HG03565 (cell line): ENCODE results near the gene GTF3C1.
"Not testable (repeated sequence)": the region's sequence is repeated elsewhere in the genome, so short reads cannot be mapped to it uniquely, and the experiment has no call there.

Source experiments
- ATAC-seq: cut with Tn5 transposase; IDR thresholded peaks from one replicate; pipeline ENCODE4 v1.9.1; 2021; ENCODE audit warnings: mild to moderate bottlenecking, moderate library complexity; ENCODE audit not compliant: unreplicated experiment

GTF3C1 gene

DNA sequence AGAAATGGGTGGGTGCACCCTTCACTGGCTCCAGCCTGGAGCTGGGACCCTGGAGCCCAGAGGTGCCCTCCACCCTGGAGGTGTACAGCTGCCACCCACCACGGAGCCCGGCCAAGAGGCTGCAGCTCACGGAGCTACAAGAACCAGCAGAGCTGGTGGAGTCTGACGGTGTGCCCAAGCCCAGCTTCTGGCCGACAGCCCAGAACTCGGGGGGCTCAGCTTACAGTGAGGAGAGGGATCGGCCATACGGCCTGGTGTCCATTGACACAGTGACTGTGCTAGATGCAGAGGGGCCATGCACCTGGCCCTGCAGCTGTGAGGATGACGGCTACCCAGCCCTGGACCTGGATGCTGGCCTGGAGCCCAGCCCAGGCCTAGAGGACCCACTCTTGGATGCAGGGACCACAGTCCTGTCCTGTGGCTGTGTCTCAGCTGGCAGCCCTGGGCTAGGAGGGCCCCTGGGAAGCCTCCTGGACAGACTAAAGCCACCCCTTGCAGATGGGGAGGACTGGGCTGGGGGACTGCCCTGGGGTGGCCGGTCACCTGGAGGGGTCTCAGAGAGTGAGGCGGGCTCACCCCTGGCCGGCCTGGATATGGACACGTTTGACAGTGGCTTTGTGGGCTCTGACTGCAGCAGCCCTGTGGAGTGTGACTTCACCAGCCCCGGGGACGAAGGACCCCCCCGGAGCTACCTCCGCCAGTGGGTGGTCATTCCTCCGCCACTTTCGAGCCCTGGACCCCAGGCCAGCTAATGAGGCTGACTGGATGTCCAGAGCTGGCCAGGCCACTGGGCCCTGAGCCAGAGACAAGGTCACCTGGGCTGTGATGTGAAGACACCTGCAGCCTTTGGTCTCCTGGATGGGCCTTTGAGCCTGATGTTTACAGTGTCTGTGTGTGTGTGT, 100.9 kb downstream of the GTF3C1 start:
- ATAC-seq, result no peak

DNA sequence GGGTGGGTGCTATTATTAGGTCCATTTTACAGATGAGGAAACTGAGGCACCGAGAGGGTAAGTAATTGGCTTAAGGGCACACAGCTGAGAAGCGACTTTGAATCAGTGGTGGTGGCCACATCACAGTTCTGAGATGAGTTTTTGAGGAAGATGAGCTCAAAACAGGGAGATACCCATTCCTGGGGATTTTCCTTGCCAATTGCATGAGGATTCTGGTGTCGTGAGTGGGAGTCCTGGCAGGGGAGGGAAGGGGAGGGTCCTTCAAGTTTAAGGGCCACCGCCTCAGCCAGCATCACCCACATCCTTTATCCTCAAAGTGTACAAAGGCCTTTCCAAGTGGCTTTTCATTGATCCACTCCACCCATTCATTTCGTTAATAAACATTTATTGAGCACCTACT, 102.4 kb downstream of the GTF3C1 start:
- no peak for ATAC-seq

DNA sequence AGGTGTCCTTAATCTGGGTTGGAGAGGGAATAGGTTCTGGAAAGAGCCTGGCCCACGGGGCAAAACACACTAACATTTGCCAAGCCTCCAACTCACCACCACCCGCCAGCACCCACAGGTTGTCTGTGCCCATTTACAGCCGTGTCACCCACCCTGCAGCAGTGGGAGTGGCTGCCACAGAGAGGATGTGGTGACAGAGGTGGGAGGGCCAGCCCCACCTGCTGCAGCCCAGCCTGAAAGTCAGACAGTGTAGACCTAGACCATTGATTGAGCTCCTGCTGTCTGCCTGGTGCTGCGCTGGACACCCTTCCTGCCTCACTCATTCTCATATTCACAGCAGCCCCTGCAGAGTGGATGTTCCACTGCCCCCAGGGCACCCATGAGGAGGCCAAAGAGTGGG, 103.0 kb downstream of the GTF3C1 start:
- no peak for ATAC-seq

DNA sequence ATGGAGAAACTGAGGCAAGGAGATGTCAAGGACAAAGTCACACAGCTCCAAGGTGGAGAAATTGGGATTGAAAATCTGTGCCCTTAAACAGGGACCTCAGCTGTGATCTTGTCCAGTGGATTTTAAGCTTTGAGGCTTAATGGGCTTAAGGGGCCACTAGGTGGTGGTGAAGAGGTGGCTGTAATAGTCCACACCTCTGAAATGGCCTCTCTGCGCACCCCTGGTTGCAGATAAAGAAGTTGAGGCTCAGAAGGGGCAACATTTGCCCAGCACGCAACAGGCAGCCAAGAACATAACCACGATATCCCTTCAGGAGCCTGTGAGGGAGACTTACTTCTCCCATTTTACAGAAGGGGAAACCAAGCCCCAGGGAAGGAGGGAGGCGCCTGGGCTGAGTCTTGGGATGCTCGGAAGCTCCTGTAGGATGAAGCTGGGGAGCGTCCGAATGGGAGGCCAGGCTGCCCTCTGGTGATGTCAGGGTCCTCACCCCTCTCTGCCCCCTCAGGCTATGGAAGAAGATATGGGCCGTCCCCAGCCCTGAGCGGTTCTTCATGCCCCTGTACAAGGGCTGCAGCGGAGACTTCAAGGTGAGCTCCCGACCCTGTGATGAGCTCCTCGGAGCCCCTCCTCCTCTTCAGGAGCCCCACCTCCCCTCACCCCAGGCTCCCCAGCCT, 104.1 kb downstream of the GTF3C1 start:
- ATAC-seq, result no peak

- ATAC-seq, result no peak
These were observed 105.2 kb downstream of the GTF3C1 start for GRCh38 chr16:27444470-27444869.

- no peak for ATAC-seq
These were observed 105.7 kb downstream of the GTF3C1 start for GRCh38 chr16:27444015-27444414.

GRCh38 chr16:27441998-27442397, 107.7 kb downstream of the GTF3C1 start:
- no peak for ATAC-seq

GRCh38 chr16:27441276-27441675, 108.4 kb downstream of the GTF3C1 start:
- no peak for ATAC-seq

DNA sequence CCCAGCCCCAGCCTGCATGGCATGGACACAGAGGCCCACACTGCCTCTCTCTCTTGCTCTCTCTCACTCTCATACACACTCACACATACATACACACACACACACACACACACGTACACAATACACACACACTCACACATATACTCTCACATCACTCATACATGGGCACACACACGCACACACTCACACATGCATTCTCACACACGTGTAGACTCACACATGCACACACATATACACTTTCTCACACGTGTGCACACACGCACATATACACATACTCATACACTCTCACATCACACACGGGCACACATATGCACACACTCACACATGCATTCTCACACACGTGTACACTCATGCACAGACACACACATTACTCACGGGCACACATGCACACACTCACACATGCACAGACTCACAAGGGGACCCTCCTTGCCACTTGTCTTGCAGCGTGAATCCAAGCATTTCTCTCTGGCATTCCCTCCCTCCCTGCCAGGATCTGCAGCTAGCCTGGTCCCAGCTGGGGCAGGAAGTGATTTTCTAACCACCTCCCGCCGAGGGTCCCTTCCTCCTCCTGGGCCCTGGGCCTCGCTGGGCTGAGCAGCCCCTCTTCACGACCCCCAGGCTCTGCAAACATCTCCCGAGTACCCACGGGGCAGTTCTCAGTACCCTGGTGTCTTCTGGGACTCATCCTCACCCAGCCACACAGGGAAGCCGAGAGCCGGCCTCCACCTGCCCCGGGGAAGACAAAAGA, 110.3 kb downstream of the GTF3C1 start:
- ATAC-seq, result no peak

- no peak for ATAC-seq
These were observed 111.8 kb downstream of the GTF3C1 start for GRCh38 chr16:27437946-27438345.

DNA sequence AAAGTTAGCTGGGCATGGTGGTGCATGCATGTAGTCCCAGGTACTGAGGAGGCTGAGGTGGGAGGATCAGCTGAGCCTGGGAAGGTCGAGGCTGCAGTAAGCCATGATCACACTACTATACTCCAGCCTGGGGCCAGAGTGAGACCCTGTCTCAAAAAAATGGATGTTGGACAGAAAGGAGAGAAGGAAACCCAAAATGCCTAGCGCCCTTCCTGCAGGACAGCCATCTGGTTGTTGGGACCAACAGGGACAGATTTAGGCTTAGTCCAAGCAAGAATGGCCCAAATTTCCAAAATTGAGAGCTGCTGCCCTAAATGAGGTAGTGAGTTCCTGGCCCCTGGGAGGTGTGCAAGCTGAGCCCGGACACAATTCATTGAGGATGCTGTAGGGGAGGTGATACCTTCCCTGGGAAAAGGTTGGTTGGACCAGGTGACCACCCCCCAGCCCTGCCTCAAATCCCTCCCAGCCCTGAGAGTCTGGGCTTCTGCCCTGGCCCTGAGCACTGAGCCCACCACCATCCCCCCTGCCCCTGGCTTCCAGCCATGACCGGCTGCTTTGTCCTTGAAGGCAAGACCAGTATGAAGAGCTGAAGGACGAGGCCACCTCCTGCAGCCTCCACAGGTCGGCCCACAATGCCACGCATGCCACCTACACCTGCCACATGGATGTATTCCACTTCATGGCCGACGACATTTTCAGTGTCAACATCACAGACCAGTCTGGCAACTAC, 112.6 kb downstream of the GTF3C1 start:
- no peak for ATAC-seq

GRCh38 chr16:27436065-27436464, 113.6 kb downstream of the GTF3C1 start:
- no peak for ATAC-seq

DNA sequence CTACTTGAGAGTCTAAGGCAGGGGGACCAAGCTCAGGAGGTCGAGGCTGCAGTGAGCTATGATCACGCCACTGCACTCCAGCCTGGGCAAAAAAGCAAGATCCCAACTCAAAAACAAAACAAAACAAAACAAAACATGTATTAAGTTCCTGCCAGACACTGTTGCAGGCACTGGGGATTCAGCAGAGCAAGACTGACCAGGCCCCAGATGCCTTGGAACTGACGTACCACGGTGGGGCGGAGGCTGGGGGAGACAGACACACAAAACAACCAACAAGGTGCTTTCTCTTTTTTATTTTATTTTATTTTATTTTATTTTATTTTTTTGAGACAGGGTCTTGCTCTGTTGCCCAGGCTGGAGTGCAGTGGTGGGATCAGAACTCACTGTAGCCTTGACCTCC, 114.6 kb downstream of the GTF3C1 start:
- ATAC-seq, result not testable (repeated sequence)

GRCh38 chr16:27434141-27435051, 115.3 kb downstream of the GTF3C1 start:
- no peak for ATAC-seq

- ATAC-seq, result no peak
These were observed 116.1 kb downstream of the GTF3C1 start for GRCh38 chr16:27433636-27434035.

- not testable (repeated sequence) for ATAC-seq
These were observed 116.5 kb downstream of the GTF3C1 start for GRCh38 chr16:27433191-27433590.

GRCh38 chr16:27432558-27432957, 117.2 kb downstream of the GTF3C1 start:
- ATAC-seq, result no peak

- no peak for ATAC-seq
These were observed 117.8 kb downstream of the GTF3C1 start for GRCh38 chr16:27431773-27432532.

DNA sequence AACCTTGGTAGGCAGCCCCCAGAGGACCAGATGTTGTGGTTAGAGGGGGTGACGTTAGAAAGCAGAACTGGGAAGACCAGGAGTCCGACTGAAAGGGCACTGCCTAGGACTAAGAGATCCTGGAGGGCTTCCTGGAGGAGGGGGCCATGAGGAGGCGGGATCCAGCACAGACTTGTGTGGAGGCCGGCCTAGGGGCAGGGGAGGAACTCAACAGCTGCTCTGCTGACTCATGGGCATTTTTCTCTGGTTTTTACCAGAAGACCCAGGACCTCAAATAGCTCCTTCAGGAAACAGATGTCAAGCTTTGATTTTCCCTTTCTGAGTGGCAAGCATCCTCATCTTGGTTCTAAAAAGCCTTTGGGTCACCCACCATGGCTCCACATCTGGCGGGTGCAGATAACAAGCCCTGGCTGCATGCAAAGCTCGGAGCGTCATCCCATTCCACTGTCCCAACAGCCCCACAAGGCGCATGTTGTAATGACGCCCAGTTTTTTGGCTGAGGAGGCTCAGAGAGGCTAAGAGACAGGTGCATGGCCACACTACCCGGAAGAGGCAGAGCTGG, 118.7 kb downstream of the GTF3C1 start:
- ATAC-seq, result no peak
